ENCODE data around the gene MGRN1. TPM values are rescaled to one million over a fixed set of nuclear protein-coding genes. Genes with fewer than 3 reads are reported as not detected.

MGRN1 gene
- total and polyA plus RNA-seq, 2 of the 13 experiments (the other 11 are each of a cell fraction or from before 2014, with no cell fraction given): 11.9 to 12.6 TPM

- TF ChIP-seq, protein P1, sequence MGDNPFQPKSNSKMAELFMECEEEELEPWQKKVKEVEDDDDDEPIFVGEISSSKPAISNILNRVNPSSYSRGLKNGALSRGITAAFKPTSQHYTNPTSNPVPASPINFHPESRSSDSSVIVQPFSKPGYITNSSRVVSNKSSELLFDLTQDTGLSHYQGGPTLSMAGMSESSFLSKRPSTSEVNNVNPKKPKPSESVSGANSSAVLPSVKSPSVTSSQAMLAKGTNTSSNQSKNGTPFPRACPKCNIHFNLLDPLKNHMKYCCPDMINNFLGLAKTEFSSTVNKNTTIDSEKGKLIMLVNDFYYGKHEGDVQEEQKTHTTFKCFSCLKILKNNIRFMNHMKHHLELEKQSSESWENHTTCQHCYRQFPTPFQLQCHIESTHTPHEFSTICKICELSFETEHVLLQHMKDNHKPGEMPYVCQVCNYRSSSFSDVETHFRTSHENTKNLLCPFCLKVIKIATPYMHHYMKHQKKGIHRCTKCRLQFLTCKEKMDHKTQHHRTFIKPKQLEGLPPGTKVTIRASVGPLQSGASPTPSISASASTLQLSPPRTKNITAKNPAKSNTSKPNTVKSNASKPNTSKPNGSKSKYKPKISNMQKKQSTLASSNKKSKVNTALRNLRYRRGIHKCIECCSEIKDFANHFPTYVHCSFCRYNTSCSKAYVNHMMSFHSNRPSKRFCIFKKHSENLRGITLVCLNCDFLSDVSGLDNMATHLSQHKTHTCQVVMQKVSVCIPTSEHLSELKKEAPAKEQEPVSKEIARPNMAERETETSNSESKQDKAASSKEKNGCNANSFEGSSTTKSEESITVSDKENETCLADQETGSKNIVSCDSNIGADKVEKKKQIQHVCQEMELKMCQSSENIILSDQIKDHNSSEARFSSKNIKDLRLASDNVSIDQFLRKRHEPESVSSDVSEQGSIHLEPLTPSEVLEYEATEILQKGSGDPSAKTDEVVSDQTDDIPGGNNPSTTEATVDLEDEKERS (CRISPR knock-in tag; IDR thresholded peaks at IDR 0.05): no peak; the same call in 1 of the 2 replicates
- TF ChIP-seq SKI (IDR thresholded peaks at IDR 0.05; ENCODE audit: partially characterized antibody) (no peak), ZNF576 (CRISPR knock-in tag; IDR thresholded peaks at IDR 0.05) (peak; percentile 71; the same call in 1 of the 2 replicates), ZBTB20 (CRISPR knock-in tag; IDR thresholded peaks at IDR 0.05; ENCODE audit: borderline replicate concordance, low read depth) (no peak; the same call in 1 of the 2 replicates), EP300 (IDR thresholded peaks at IDR 0.05; ENCODE audit: low read depth in 2 of 2, low read length in 2 of 2) (no peak), EP300 (CRISPR knock-in tag; IDR thresholded peaks at IDR 0.05; ENCODE audit: borderline replicate concordance) (no peak), ZGPAT (CRISPR knock-in tag; IDR thresholded peaks at IDR 0.05) (peak; percentile 53; the same call in 1 of the 2 replicates), ZNF274 (CRISPR knock-in tag; IDR thresholded peaks at IDR 0.05) (no peak), GTF2F1 (IDR thresholded peaks at IDR 0.05; ENCODE audit: low read length) (no peak), ELF1 (CRISPR knock-in tag; IDR thresholded peaks at IDR 0.05) (peak; percentile 57), REPIN1 (CRISPR knock-in tag; IDR thresholded peaks at IDR 0.05; ENCODE audit: borderline replicate concordance, low read depth) (peak; percentile 66; the same call in 1 of the 2 replicates), GATAD2A (CRISPR knock-in tag; IDR thresholded peaks at IDR 0.05) (peak; percentile 58; the same call in 1 of the 2 replicates), SNRNP70 (IDR thresholded peaks at IDR 0.05; ENCODE audit: low read depth, low read length) (no peak), MAZ (IDR thresholded peaks at IDR 0.05; ENCODE audit: borderline replicate concordance, low read depth, low read length) (peak; percentile 91), MAZ (CRISPR knock-in tag; IDR thresholded peaks at IDR 0.05; ENCODE audit: low read depth) (no peak), NFE2L1 (CRISPR knock-in tag; IDR thresholded peaks at IDR 0.05; ENCODE audit: borderline replicate concordance) (peak; percentile 64; the same call in 1 of the 2 replicates), ZZZ3 (CRISPR knock-in tag; IDR thresholded peaks at IDR 0.05; ENCODE audit: borderline replicate concordance) (no peak), CREM (IDR thresholded peaks at IDR 0.05) (peak; percentile 82), CREM (CRISPR knock-in tag; IDR thresholded peaks at IDR 0.05) (no peak), SP140L (CRISPR knock-in tag; IDR thresholded peaks at IDR 0.05; ENCODE audit: borderline replicate concordance) (no peak), HMGXB4 (CRISPR knock-in tag; IDR thresholded peaks at IDR 0.05; ENCODE audit: borderline replicate concordance in 1 of 2, low read depth in 1 of 2) (peak; percentile 67 to 75; a peak in 3 of 4 replicates), HDAC2 (CRISPR knock-in tag; IDR thresholded peaks at IDR 0.05) (peak; percentile 48; the same call in 1 of the 2 replicates), ZSCAN31 (CRISPR knock-in tag; IDR thresholded peaks at IDR 0.05; ENCODE audit: low read depth) (peak; percentile 26; the same call in 1 of the 2 replicates)
These were observed at the start of gene MGRN1 (continued) for GRCh38 chr16:4624015-4624826.

Data from HepG2 (cell line).